HL-60 (cell line): ENCODE results near the gene MGAT4A.

ENCODE experiments used
- DNase-seq, 2 experiments: peaks; one replicate each; pipeline ENCODE4 v3.0.0-alpha.2; 2010 to 2020; ENCODE audit warnings: low read depth in 1 of 2, low spot score in 1 of 2
- H3K27ac ChIP-seq: fragments of 250-450 bp; sonication (Bioruptor Pico); replicated peaks from 2 replicates; pipeline ENCODE4 v1.5.1; 2020; ENCODE audit warnings: mild to moderate bottlenecking, moderate library complexity
- H3K27me3 ChIP-seq: fragments of 250-450 bp; sonication (Bioruptor Pico); 2 replicates; pipeline ENCODE4 v1.5.1; 2021; ENCODE audit warnings: mild to moderate bottlenecking, moderate library complexity; ENCODE audit not compliant: insufficient read depth, poor library complexity, severe bottlenecking
- H3K4me3 ChIP-seq: replicated peaks from 2 replicates; pipeline ENCODE4 v1.5.1; 2011; ENCODE audit warnings: mild to moderate bottlenecking, control low read depth, low read length; ENCODE audit not compliant: insufficient read depth
- GABPA ChIP-seq: IDR thresholded peaks from 2 replicates; pipeline ENCODE4 v1.6.1; 2012; ENCODE audit warnings: low read depth
- POLR2AphosphoS5 ChIP-seq: IDR thresholded peaks from 2 replicates; pipeline ENCODE4 v1.6.1; 2012; ENCODE audit warnings: low read depth
- SPI1 ChIP-seq: IDR thresholded peaks from 2 replicates; pipeline ENCODE4 v1.6.1; 2012; ENCODE audit warnings: low read depth, mild to moderate bottlenecking, borderline replicate concordance
- TF ChIP-seq, protein P1 (sequence below): IDR thresholded peaks from 2 replicates; pipeline ENCODE4 v1.6.1; 2012; ENCODE audit warnings: low read depth; ENCODE audit not compliant: insufficient replicate concordance
- TF ChIP-seq, protein P2 (sequence below): IDR thresholded peaks from one replicate; pipeline ENCODE4 v1.5.1; 2011; ENCODE audit warnings: low read length, control low read depth, inconsistent platforms; ENCODE audit not compliant: insufficient read depth

Gene MGAT4A

DNA sequence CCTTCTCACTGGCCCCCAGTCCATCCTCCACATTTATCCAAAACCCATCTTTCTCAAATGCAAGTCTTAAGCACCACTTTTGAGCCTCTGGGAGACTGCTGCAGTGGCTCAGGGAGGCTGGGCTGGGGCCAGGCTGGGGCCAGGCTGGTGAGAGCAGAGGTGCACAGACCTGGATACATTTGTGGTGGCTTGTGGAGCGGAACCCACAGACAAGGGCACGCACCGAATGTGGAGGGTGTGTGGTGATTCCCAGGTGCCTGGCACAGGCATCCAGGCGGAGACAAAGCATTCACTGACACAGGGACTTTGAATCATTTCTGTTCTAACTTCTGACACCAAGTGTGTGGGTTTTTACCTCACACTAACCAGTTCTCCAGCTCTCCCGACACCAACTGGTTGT is 42.2 kb upstream of the MGAT4A start:
- Histone ChIP-seq H3K27me3 (no peaks in the 10 kb centered on the region), H3K27ac (0 out of 2 replicates have a peak overlapping the region, but pooled peaks have one; percentile 3), H3K4me3 (no peak overlapping the region)
- no peak for DNase-seq
- TF ChIP-seq, protein P1, sequence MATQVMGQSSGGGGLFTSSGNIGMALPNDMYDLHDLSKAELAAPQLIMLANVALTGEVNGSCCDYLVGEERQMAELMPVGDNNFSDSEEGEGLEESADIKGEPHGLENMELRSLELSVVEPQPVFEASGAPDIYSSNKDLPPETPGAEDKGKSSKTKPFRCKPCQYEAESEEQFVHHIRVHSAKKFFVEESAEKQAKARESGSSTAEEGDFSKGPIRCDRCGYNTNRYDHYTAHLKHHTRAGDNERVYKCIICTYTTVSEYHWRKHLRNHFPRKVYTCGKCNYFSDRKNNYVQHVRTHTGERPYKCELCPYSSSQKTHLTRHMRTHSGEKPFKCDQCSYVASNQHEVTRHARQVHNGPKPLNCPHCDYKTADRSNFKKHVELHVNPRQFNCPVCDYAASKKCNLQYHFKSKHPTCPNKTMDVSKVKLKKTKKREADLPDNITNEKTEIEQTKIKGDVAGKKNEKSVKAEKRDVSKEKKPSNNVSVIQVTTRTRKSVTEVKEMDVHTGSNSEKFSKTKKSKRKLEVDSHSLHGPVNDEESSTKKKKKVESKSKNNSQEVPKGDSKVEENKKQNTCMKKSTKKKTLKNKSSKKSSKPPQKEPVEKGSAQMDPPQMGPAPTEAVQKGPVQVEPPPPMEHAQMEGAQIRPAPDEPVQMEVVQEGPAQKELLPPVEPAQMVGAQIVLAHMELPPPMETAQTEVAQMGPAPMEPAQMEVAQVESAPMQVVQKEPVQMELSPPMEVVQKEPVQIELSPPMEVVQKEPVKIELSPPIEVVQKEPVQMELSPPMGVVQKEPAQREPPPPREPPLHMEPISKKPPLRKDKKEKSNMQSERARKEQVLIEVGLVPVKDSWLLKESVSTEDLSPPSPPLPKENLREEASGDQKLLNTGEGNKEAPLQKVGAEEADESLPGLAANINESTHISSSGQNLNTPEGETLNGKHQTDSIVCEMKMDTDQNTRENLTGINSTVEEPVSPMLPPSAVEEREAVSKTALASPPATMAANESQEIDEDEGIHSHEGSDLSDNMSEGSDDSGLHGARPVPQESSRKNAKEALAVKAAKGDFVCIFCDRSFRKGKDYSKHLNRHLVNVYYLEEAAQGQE, result no peak
- TF ChIP-seq, protein P2, sequence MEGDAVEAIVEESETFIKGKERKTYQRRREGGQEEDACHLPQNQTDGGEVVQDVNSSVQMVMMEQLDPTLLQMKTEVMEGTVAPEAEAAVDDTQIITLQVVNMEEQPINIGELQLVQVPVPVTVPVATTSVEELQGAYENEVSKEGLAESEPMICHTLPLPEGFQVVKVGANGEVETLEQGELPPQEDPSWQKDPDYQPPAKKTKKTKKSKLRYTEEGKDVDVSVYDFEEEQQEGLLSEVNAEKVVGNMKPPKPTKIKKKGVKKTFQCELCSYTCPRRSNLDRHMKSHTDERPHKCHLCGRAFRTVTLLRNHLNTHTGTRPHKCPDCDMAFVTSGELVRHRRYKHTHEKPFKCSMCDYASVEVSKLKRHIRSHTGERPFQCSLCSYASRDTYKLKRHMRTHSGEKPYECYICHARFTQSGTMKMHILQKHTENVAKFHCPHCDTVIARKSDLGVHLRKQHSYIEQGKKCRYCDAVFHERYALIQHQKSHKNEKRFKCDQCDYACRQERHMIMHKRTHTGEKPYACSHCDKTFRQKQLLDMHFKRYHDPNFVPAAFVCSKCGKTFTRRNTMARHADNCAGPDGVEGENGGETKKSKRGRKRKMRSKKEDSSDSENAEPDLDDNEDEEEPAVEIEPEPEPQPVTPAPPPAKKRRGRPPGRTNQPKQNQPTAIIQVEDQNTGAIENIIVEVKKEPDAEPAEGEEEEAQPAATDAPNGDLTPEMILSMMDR, result no peak
- TF ChIP-seq SPI1, result no peak
- no peak for TF ChIP-seq GABPA
- TF ChIP-seq POLR2AphosphoS5, result no peak

DNA sequence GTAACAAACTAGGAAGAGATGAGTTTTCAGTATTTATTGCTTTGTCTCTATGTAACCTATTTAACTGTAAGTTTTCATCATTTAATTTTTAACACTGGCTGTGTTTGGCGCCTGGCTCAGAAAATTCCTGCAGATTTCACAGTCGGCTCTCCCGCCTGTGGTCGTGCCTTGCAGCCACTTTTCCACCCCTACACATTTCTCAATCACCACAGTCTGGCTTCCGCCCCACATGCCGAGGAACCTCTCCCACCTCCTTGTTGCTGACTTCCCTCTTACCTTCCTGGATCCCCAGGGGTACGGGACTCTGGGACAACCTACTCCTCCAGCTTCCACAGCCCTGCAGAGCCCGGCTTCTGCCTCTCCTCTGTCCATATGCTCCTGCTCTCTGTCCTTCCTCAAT is 41.6 kb upstream of the MGAT4A start:
- peak; percentile 36 to 79 for DNase-seq
- Histone ChIP-seq H3K27ac (peak overlapping the region; percentile 68), H3K27me3 (no peaks in the 10 kb centered on the region), H3K4me3 (no peak overlapping the region)
- no peak for TF ChIP-seq POLR2AphosphoS5
- no peak for TF ChIP-seq GABPA
- TF ChIP-seq, protein P1, result no peak

DNA sequence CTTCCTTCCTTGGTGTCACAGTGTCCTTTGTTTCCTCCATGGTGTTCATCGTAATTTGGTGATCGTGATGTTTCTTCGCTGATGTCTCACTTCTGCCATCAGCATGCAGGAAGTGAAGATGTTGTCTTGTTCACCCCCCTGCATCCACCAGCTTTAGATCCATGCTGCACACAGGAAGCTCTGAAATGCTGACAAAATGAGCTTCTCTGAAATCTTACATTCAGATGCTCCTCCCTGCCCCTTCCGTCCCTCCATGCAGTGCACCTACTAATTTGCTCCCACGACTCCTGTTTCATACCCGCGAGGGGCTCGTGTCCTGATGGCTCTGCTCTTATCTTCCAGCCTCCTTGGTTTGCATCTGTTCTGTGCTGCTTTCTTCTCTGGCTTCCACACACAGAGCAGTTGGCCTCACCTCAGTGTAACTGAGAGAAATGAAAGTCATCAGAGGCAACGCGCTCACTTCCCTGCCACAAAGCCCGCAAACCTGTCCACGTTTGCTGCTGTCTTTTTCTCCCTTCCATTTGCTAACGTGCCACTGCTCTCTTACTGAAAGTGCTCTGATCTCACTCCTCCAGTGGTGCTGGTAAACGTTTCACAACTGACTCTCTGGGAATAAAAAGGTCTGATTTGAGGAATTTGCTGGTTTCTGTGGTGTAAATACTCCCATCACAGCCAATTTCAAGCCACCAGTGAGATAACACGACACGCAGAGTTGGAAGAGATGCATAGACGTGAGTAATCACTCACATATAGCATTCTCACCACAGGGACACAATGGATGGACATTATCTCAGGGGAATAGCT is 41.0 kb upstream of the MGAT4A start:
- TF ChIP-seq GABPA, result no peak
- TF ChIP-seq POLR2AphosphoS5, result peak; percentile 12; the same call in 1 of the 2 replicates
- H3K4me3 ChIP-seq, result peak overlapping the region; percentile 15
- DNase-seq, result peak; percentile 53 to 56
- peak overlapping the region; percentile 68 for H3K27ac ChIP-seq
- H3K27me3 ChIP-seq, result no peaks in the 10 kb centered on the region

DNA sequence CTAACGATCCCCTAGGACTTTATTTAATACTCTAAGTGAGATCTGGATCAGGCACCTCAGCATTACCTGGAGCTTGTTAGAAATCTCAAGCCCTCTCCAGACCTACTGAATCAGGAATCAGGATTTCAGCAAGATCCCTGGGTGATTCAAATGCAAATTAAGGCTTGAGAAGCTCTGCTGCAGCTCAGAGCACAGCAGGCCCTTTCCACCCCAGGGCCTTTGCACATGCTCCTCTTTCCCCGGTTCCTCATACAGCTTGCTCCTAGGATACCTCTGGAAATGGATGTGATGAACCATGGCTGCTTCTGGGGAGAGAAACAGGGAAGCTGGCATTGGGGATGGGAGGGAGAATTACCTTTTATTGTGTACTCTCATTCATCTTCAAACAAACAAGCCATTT is 40.3 kb upstream of the MGAT4A start:
- DNase-seq, result no peak
- TF ChIP-seq, protein P1, result no peak
- TF ChIP-seq GABPA, result no peak
- no peak for TF ChIP-seq POLR2AphosphoS5
- TF ChIP-seq, protein P2, result no peak
- no peak for TF ChIP-seq SPI1
- Histone ChIP-seq H3K27me3 (no peaks in the 10 kb centered on the region), H3K27ac (peak overlapping the region; percentile 68; the same call in 1 of the 2 replicates), H3K4me3 (peak overlapping the region; percentile 15; the same call in 1 of the 2 replicates)
